ENCODE measurements around the gene LHX3.
A peak's percentile ranks its signal among the peaks of the same experiment; 100 is the strongest.

Gene LHX3

DNA sequence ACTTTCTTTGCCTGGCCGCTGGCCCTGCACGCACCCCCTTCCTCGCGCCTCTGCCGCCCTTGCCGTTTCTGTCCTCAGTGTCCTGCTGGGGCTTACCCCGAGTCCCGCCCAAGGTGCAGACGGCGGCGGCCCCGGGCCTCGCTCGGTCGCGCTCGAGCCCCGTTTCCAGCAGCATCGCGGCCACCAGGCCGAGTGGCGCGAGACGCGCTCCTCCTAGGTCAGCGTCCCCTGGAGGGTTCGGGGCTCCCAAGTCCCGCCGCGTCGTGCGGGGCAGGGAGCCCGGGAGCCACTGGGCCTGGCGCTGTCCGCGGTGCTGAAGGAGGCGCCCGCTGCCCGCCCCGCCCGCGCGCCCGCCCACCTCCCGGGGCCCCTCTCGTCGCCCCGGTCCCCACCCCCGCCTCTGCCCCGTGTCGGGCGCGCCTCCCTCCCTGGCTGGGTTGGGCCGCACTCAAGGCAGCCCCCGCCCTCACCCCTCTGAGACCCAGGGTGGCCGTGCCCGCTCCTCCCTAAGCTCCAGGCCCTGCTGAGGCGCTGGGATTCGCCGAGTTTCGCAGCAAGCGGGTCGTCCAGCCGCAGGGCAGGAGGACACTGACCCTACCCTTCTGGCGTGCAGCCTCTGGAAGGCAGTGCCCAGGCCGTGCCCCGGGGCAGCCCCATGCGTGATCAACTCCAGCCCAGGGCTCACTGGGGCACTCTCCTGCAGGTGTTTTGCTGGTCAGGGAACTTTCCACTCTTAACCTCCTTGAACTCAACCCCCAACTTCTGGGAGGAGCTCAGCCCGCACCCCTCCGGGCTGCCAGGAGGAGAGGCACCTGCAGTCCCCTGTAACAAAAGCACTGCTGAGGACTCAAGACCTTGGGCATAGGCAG lies at the start of gene LHX3:
TSS of gene LHX3 (minus strand) at position 291 of the 869 bp plus-strand sequence. CDS start at position 175, 116 bp downstream.
- DNase-seq: no peak

DNA sequence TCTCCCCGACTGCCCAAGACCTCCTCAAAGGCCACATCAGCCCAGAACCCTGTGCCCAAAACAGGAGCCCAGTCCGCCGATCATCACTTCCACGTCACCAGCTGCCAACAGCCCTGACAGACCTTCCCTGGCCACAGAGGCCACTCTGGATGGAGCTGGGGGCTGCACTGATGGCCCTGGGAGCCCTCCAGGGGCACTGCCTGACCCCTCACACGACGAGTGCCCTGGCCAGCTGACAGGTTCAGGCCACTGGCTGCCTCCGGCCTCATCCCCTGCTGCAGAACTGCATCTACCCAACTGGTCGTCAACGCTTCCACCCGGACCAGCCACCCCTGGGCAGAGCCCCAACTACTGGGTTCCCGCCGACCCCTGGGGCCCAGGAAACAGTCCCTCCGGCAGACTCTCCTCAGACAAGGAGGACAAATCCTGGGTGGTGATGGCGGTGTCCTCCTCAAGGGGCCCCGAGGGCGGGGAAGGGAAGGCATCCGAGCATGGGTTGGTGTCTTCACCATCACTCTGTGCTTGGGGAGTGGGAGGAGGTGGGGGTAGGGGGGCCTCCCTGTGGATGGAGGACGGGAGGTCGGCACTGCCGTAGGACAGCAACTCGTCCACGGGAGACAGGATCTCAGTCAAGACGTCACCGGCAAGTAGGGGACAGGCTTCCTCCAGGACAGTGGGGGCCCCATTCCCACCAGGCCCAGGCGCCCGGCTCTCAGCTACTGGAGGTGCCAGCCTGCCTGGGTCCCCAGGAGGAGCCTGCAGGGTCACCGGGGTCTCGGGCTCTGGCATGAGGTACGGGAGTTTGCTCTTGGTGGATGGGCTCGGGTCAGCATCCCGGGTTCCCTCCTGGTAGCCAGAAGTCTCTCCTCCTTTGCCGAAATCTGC lies 48.6 kb upstream of the LHX3 start:
- no peak for DNase-seq

DNA sequence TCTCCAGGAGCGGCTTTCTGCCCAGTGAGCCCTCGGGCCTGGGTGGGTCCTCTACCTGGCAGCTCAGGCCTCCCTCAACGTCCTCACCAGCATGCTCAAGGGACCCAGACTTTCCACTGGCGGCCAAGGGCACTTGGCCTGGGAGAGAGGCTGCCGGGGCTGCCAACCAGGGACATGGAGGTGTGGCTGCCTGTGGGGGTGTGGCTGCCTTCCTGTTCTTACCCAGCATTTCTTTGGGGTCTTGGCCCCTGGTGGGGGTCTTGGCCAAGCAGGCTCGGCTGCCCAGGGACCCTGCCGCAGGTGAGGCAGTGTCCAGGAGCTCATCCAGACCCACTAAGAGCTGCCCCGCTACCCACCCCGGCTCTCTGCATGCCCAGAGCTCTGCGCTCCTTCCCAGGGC lies 47.9 kb upstream of the LHX3 start:
- no peak for DNase-seq

DNA sequence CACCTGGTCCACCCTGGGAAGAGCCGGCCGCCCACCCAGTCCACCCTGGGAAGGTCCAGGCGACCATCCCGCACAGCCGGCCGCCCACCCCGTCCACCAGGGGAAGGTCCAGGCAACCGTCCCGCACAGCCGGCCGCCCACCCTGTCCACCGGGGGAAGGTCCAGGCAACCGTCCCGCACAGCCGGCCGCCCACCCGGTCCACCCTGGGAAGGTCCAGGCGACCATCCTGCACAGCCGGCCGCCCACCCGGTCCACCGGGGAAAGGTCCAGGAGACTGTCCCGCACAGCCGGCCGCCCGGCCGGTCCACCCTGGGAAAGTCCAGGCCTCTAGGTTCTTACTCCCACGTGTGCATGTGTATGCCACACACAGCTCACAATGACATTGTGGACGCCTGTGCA lies 47.4 kb upstream of the LHX3 start:
- DNase-seq: no peak

DNA sequence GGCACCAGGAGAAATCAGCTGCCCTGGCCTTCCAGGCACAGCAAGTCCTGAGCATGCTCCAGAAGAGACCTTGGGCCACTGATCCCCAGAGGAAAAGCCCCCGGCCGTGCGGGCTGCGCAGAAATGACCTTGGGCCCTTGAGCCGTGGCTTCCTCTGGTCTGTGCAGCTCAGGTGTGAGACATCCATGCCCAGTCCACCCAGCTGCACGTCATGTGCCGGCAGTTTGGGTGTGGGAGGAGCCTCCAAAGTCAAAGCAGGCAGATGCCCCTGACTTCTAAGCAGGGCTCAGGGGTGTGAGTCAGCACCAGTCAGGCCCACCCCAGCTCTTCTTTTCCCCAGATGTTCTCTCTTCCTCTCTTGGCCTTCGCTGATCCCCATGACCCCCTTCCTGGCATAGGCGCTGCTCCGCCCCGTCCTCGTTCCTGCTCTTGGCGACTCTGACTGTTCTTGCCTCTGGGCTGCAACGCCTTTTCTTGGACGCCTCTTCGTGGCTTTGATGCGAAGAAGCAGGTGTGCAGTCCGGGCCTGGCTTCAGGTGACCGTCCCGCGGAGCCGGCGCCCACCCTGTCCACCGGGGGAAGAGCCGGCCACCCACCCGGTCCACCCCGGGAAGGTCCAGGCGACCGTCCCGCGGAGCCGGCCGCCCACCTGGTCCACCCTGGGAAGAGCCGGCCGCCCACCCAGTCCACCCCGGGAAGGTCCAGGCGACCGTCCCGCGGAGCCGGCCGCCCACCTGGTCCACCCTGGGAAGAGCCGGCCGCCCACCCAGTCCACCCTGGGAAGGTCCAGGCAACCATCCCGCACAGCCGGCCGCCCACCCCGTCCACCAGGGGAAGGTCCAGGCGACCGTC lies 46.6 kb upstream of the LHX3 start:
- no peak for DNase-seq

DNA sequence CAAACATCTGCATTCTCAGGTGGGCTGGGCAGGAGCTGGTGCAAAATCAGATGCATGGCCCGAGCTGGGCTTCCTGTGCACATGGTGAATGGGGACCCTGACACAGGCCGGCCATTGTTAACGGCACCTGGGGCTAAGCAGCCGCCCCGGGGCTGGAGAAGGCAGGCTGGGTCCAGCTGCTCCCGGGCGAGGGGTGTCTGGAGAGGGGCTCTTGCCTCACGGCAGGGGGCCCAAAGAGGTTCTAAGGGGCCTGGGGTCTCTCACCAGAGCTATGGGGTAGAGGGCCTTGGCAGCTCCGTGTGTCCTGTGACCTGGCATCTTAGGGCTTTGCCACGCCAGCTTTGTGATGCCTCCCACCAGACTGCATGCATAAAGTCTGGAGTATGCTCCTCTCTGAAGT lies 45.7 kb upstream of the LHX3 start:
- DNase-seq: no peak

DNA sequence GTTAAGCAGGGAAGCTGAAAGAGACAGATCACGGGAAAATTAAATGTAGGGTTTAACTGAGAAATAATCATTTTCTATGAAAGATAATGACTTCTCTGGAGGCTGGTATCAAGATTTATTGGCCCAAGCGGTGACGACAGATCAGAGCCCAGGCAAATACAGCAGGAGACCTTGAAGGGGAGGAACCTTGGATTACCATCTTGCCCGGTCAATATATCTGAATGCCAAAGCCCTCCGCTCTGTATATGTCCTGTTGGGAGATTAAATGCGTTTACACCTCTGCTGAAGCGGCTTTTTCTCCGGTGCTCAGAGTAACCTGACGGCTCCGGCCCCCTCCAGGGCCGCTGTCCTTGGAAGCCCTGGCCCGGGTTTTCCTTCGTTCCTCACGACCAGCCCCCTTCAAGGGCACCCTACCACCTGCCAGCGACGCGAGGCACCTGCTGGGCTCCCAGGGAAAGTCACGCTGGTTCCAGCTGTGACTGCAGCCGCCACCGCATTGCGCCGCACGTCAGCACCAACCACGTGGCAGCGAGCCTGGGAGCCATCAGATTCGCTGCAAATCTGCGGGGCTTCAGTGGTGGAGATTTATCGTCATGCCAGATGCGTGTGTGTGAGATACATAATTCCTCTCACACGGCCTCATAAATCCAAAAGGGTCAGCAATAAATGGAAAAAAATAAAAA lies 45.1 kb upstream of the LHX3 start:
- no peak for DNase-seq

DNA sequence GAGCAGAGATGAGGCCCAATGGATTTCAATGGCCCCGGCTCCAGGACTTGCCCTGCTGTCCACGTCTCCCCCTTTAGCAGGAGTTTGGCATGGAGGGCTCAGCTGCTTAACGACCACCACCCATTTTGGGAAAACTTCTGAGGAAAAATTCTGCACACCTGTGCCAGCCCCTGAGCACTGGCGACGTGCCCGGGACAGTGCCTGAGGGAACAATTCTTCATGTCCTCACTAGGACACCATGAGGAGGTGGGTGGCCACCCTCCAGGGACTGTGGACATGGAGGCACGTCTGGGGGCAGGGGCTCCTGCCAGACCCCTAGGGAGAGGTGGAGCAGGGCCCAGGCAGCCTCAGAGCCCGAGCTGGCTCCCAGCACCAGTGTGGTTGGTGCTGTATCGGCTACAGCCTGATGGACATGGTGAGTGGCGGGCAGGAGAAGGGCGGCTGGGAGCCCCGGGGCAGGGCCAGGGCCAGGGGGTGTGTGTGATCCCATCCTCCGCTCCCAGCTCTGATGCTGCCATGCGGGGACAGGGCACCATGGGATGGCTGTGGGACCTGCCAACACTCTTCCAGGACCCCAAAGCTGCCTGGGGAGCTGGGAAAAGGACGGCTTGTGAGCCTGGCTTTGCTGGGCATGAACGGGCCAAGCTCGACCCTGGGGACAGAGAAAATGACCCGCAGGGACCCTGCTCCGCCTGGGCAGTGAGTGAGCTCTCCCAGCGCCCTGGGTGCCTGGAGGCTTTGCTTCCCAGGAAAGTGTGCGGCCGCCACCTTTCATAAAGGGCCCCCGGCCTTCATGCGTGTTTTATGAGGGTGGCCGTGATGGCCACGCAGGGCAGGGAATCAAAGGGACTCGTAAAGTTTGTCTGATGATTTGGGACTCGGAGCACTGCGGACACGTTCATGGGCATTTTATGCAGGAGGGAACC lies 44.3 kb upstream of the LHX3 start:
- DNase-seq: no peak

DNA sequence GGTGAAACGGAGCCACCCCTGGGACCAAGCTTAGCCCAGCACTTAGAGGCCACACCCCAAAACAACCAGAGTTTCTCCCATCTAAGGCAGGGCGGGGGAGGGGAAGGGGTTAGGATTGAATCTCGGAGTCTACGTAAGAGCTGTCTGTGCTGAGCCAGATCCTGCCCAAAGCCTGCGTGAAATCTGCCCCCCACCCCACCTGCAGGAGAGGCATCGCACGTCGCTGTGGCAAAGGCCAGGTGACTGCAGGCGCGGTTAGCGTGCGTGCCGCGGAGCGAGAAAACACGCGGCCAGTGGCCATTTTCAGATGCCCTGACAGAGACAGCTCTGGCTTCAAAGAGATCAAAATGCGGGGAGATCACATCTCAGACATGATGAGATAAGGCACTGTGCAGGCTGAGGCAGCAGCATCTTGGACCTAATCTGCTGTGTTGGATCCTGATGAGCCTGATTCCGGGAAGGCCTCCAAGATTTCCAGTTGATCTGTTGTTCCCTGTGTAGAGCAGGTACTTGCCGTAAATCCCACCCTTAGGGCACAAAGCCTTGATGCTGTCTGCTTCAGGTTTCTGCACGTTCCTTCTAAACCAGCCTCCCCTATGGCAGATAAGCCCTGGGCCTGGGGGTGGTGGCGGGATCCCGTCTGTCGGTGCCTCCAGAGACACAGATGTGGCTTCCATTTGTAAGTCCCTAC lies 43.2 kb upstream of the LHX3 start:
- DNase-seq: no peak

DNA sequence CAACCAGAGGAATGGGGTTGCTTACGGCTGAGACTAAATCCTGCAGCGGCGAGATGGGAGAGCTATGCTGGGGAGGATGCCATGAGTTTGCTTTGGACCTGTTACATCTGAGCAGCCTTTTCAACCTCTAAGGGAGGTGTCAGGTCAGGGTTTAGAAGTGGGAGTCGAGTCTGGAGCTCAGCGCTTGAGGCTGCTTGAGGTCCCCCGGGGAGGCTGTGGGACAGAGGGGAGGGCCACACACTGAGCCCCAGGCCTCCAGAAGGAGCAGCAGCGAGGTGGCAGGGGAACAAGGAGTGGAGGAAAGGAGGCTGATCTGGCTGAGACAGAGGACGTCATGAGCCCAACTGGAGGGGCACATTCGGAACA lies 42.6 kb upstream of the LHX3 start:
- no peak for DNase-seq

DNA sequence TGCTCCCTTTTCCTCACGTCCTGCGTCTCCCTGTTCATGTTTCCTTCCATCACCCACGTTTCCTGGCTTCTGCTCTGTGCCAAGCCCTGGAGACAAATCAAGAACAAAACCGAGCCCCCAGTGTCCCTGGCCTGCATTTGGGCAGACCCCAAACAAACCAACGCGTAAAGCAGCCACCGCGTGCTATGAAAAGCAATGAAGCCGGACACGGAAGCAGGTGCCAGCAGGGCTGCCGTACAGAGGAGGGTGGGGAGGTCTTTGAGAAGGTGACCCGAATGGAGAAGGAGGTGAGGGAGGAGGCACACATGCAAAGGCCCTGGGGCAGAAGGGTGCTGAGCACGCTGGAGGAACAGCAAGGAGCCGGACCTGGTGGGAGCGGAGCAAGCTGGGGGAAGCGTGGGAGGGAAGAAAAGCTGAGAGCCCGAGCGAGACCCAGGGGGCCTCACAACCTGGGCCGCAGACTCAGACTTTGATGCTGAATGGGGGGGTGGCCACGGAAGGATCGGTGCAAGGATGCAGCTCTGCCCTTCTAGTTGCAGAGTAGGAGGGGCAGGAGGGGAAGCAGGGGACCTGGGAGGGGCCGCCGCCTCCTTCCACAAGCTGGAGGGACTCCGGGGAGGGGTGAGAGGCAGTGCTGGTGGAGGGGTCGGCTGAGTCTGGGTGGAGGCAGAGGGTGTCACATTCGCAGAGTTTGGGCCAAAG lies 42.1 kb upstream of the LHX3 start:
- DNase-seq: no peak

DNA sequence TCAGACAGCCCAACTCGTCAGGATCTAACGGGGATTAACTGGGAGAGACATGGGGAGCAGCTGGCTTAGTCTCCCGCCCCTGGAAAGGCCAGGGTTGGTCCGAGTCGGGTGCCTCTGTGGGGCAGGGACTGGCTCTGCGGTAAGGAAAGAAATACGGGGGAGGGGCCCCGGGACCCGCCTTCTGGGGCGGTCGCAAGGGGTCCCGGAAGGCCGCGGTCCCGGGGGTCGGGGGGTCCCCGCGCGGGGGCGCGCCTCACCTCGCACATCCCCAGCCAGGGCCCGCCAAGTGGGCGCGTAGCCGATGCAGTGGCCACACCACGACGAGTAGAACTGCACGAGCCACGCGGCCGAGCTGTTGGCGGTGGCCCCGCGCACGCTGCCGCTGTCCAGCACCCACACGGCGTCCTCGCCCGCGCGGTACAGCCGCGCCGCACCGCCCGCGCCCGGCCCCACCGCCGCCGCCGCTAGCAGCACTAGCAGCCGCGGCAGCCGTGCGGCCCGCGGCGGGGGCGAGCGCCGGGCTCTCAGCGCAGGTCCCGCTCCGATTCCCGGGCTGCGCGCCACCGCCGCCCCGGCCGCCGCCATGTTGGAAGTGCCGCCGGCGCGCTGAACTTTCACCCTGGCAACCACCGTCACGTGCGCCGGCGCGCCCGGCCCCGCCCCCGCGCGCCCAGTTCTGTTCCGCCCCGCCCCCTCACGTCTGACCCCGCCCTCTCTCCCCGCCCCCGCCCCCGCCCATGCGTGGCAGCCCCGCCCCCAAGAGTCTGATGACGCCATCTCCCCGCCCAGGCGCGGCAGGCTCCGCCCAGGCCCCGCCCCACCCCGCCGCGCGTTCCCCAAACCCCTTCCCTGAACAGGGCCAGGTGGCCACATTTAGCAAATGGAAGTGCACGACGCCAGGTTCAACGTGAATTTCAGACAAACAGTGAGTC lies 40.6 kb upstream of the LHX3 start, which contains the start of gene QSOX2:
TSS of gene QSOX2 (minus strand) at position 594 of the 932 bp plus-strand sequence. CDS start at position 585, 9 bp downstream.
- DNase-seq: peak; percentile 56 to 83

DNA sequence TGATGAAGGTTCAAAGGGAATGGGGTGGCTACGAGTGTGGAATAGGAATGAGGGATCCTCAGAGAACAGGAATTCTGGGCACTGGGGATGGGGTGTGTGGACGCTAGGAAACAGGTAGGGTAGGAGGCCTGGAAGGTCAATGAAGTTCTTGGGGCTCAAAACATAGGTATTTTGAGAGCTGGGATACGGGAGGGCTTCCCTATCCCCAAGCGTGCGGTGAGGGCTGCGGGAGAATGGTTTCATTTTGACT lies 40.0 kb upstream of the LHX3 start:
- DNase-seq: no peak

DNA sequence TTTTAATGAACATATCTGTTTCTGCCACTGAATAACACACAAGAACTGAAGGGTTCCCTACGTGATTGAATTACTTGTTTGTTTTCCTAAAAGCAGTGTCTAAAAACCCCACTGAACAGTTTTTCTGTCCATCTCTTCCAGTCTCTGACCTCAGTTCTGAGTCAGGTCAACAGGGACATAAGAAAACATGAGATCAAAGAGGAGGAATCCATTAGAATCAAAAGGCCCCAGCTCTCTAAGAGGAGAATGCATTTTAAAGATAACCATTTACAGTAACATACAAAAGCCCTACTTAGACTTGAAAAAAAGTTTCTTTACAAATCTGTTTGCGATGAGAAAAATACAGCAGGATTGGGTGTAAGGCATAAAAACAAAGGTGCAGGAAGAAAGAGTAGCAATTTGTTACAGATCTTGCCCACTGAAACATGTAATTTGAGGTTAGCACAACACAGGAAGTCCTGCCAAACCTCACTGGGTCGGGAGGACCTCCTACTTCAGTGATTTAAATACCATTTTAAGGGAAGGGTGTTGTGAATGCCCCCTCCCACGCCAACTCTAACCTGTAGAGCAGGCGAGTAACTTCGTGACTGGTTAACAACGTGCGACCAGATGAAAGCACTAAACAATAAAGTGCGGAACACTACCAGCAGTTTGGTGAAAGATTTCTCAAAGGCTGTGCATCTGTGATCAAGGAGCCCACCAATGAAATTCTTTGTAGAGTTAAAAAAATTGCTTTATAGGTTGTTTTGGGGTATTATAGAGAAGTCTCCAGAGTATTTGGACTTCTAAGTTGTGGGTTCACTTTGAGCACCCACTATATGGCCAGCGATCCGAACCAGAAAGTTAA lies 39.4 kb upstream of the LHX3 start:
- DNase-seq: no peak

DNA sequence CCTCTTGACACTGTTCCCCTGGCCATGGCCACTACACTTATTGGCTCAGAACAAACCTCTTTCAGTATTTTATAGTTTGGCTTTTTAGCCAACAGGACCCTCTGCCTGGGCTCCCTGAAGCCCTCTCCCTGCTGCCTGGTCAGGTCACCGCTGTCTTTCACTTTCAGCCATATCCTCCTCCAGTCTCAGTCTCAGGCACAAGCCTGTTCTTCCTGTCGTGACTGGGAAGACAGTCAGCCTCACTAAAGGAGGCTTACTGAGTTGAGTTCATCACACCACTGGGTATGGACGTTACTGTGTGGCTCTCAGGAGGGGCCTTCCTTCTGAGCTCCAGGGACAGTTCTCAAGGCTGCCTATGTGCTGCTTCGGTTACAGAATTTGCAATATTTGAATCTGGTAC lies 38.7 kb upstream of the LHX3 start:
- no peak for DNase-seq

DNA sequence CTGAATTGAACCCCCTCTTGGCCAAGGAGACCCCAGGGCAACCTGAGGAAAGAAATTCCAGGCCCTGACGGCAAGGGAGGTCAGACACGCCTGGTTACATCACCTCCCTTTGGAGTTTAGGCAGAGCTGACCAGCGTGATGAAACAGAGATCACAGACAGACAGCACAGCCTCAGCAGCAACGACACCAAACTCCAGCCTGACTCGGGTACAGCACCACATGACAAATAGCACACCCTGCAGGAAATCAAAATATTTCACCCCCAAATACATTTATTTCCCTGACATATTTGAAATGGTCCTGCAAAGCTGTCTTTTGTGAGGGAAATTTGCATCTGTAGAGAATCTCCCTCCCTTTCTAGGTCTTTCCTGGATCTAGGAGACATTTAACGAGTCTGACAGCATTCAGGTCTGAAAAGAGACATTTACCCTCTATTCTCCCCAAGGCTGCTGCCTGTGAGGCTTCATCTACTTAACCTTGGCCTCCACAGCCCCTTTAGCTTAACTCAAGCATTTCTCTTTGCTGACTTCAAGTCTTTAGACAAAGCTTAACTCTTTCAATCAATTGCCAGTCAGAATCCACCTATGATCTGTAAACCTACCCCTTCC lies 38.1 kb upstream of the LHX3 start:
- DNase-seq: peak; percentile 34 to 39

DNA sequence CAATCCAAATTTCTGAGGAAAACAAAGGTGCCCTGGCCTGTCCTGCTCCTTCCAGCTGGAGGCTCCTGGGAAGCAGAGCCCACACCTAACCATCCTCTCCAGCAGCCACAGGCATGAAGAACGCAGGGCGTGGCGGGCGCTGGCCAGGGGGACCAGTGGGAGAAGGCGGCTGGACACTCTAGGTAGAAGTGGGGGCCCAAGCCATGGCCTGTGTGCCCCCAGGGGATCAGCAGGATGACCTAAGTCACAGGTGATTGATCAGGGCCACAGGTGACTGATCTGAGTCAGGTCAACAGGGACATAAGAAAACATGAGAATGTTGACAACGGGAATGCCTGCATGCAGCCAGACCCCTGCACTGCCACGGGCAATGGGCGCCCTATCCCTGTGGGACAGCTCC lies 37.3 kb upstream of the LHX3 start:
- DNase-seq: no peak

DNA sequence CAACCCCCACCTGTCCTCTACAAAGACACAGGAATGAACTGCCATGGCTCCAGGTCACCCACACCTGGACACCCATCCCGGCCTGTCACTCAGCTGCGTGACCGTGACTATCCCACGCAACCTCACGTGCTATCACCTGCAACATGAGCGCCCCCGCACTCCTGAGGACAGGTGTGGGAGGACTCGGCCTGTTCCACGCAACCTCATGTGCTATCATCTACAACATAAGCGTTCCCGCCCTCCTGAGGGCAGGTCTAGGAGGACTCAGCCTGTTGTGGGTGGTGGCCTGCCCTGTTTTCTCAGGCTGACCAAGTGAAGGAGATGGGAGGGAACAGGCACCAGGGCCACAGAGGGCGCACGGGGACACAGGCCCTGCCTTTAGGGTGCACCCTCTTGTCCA lies 36.6 kb upstream of the LHX3 start:
- no peak for DNase-seq
